HEK293 (cell line): ENCODE data around the gene CEP63.

Source experiments
- CTCF ChIA-PET: fragments of 350-600 bp; formaldehyde crosslinking; extraction: SDS; loops from one replicate; lab custom pipeline; 2021; ENCODE audit warnings: antibody characterized with exemption; lab: Yijun Ruan, JAX
- POLR2A ChIA-PET: fragments of 300-600 bp; formaldehyde crosslinking; extraction: SDS; loops from one replicate; lab custom pipeline; 2020; ENCODE audit warnings: antibody characterized with exemption, inconsistent platforms; lab: Yijun Ruan, JAX
- H3K27ac ChIP-seq: fragments of 200-500 bp; sonication (Bioruptor generic); 2 replicates; pipeline ENCODE4 v1.5.1; 2014; ENCODE audit warnings: low read depth, low read length, control low read depth, inconsistent platforms; ENCODE audit errors: extremely low read depth
- H3K36me3 ChIP-seq, 2 experiments: fragments of 200-500 bp in 1 of 2; sonication (Bioruptor generic) in 1 of 2; 1 replicate in 1 of 2; 2 replicates in 1 of 2; pipeline ENCODE4 v1.5.1; 2014 to 2017; ENCODE audit warnings: inconsistent platforms in 2 of 2, low read length in 2 of 2; ENCODE audit not compliant: control insufficient read depth in 2 of 2, insufficient read depth in 1 of 2
- H3K4me1 ChIP-seq: fragments of 200-500 bp; sonication (Bioruptor generic); 2 replicates; pipeline ENCODE4 v1.5.1; 2014; ENCODE audit warnings: mild to moderate bottlenecking, low read length, inconsistent platforms; ENCODE audit not compliant: control insufficient read depth, insufficient read depth
- H3K4me3 ChIP-seq: 2 replicates; pipeline ENCODE4 v1.5.1; 2011; ENCODE audit warnings: low read depth, mild to moderate bottlenecking, control low read depth, low read length, moderate library complexity
- H3K9me3 ChIP-seq: fragments of 200-500 bp; sonication (Bioruptor generic); 2 replicates; pipeline ENCODE4 v1.5.1; 2014; ENCODE audit warnings: low read depth, low read length, inconsistent platforms; ENCODE audit not compliant: control insufficient read depth, insufficient read depth
- HOXA7 ChIP-seq: sonication (generic); formaldehyde crosslinking; IDR thresholded peaks from 2 replicates; pipeline ENCODE4 v1.8.1; 2022; ENCODE audit warnings: missing genetic modification reagents, borderline replicate concordance
- MZF1 ChIP-seq: fragments of 450-650 bp; formaldehyde crosslinking; IDR thresholded peaks from 2 replicates; pipeline ENCODE4 v1.5.1; 2017; ENCODE audit warnings: missing biosample characterization, missing genetic modification characterization, borderline replicate concordance
- SCRT1 ChIP-seq: fragments of 450-650 bp; formaldehyde crosslinking; IDR thresholded peaks from 2 replicates; pipeline ENCODE4 v1.5.1; 2016; ENCODE audit warnings: missing biosample characterization, missing genetic modification characterization, borderline replicate concordance
- YY2 ChIP-seq: fragments of 450-650 bp; formaldehyde crosslinking; IDR thresholded peaks from 2 replicates; pipeline ENCODE4 v1.5.1; 2016; ENCODE audit warnings: missing biosample characterization, missing genetic modification characterization
- ZBTB21 ChIP-seq: fragments of 450-650 bp; formaldehyde crosslinking; IDR thresholded peaks from 2 replicates; pipeline ENCODE4 v1.5.1; 2017; ENCODE audit warnings: missing biosample characterization, missing genetic modification characterization
- ZFP69B ChIP-seq: fragments of 450-650 bp; formaldehyde crosslinking; IDR thresholded peaks from 2 replicates; pipeline ENCODE4 v1.5.1; 2016; ENCODE audit warnings: missing biosample characterization, missing genetic modification characterization
- ZNF140 ChIP-seq: fragments of 450-650 bp; formaldehyde crosslinking; IDR thresholded peaks from 2 replicates; pipeline ENCODE4 v1.5.1; 2016; ENCODE audit warnings: missing biosample characterization, missing genetic modification characterization
- ZNF175 ChIP-seq: fragments of 450-650 bp; formaldehyde crosslinking; IDR thresholded peaks from 2 replicates; pipeline ENCODE4 v1.5.1; 2016; ENCODE audit warnings: missing biosample characterization, missing genetic modification characterization
- ZNF19 ChIP-seq: fragments of 450-650 bp; formaldehyde crosslinking; IDR thresholded peaks from 2 replicates; pipeline ENCODE4; 2016; ENCODE audit warnings: missing biosample characterization, missing genetic modification characterization, low read depth
- ZNF544 ChIP-seq: fragments of 450-650 bp; formaldehyde crosslinking; IDR thresholded peaks from 2 replicates; pipeline ENCODE4 v1.5.0; 2017; ENCODE audit warnings: missing biosample characterization, missing genetic modification characterization
- ZNF560 ChIP-seq: fragments of 450-650 bp; formaldehyde crosslinking; IDR thresholded peaks from 2 replicates; pipeline ENCODE4 v1.5.1; 2017; ENCODE audit warnings: missing biosample characterization, missing genetic modification characterization, borderline replicate concordance
- ZNF660 ChIP-seq: fragments of 450-650 bp; IDR thresholded peaks from 2 replicates; pipeline ENCODE4 v1.5.1; 2018; ENCODE audit warnings: missing biosample characterization, mild to moderate bottlenecking, missing genetic modification characterization
- ZNF677 ChIP-seq: fragments of 450-650 bp; IDR thresholded peaks from 2 replicates; pipeline ENCODE4 v1.5.0; 2018; ENCODE audit warnings: missing biosample characterization, mild to moderate bottlenecking, missing genetic modification characterization, moderate library complexity
- ZXDB ChIP-seq: fragments of 450-650 bp; formaldehyde crosslinking; IDR thresholded peaks from 2 replicates; pipeline ENCODE4 v1.5.1; 2016; ENCODE audit warnings: missing biosample characterization, missing genetic modification characterization
- TF ChIP-seq, protein P1 (sequence below): fragments of 450-650 bp; formaldehyde crosslinking; IDR thresholded peaks from 2 replicates; pipeline ENCODE4 v1.5.1; 2016; ENCODE audit warnings: missing biosample characterization, missing genetic modification characterization
- TF ChIP-seq, protein P2 (sequence below): fragments of 450-650 bp; formaldehyde crosslinking; conservative IDR thresholded peaks from 2 replicates; pipeline ENCODE4 v1.5.1; 2016; ENCODE audit warnings: low read depth, missing biosample characterization, missing genetic modification characterization
- TF ChIP-seq, protein P3 (sequence below): fragments of 450-650 bp; formaldehyde crosslinking; IDR thresholded peaks from 2 replicates; pipeline ENCODE4 v1.5.1; 2016; ENCODE audit warnings: missing biosample characterization, missing genetic modification characterization

CEP63 gene

DNA sequence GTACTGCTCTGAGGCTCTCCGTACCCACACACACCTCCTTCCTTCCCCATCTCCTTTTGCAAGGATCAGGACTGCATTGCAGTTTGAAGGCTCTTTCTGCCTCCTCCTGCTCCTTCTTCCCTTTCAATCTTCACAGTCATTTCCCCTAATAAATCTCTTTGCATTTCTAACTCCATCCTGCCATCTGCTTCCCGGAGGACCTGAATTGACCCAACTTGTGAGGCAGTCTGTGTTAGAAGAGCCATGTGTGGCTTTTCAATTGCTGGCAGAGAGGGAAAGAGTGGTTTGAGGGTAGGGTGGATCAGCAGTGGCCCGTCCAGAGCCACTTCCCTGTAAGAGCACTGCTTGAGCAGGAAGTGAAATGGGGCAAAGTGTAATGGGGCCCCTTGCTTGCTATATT is 35.9 kb upstream of the CEP63 start:
- Histone ChIP-seq H3K4me3 (no peak overlapping the region), H3K36me3 (no peaks in the 10 kb centered on the region), H3K9me3 (no peaks in the 10 kb centered on the region), H3K27ac (no peak overlapping the region), H3K4me1 (no peaks in the 10 kb centered on the region)
- ChIA-PET CTCF (interaction anchor here (0.6 to 3.2 kb wide), 2 partner anchors 10 to 141 kb away, joined by 3 to 16 read pairs; no protein-coding TSS in a partner anchor), POLR2A (no interaction called here)
- TF ChIP-seq ZNF140 (tag by site-specific recombination) (no peak), ZNF677 (tag by site-specific recombination) (no peak), ZNF544 (tag by site-specific recombination) (no peak), ZXDB (no peak), ZNF560 (no peak), ZFP69B (tag by site-specific recombination) (no peak), YY2 (tag by site-specific recombination) (no peak), ZNF19 (tag by site-specific recombination) (no peak), MZF1 (tag by site-specific recombination) (no peak), HOXA7 (CRISPR knock-in tag) (no peak), SCRT1 (tag by site-specific recombination) (no peak), ZNF660 (tag by site-specific recombination) (no peak)
- TF ChIP-seq, protein P1, sequence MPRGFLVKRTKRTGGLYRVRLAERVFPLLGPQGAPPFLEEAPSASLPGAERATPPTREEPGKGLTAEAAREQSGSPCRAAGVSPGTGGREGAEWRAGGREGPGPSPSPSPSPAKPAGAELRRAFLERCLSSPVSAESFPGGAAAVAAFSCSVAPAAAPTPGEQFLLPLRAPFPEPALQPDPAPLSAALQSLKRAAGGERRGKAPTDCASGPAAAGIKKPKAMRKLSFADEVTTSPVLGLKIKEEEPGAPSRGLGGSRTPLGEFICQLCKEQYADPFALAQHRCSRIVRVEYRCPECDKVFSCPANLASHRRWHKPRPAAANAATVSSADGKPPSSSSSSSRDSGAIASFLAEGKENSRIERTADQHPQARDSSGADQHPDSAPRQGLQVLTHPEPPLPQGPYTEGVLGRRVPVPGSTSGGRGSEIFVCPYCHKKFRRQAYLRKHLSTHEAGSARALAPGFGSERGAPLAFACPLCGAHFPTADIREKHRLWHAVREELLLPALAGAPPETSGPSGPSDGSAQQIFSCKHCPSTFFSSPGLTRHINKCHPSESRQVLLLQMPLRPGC (tag by site-specific recombination) = no peak
- TF ChIP-seq, protein P2, sequence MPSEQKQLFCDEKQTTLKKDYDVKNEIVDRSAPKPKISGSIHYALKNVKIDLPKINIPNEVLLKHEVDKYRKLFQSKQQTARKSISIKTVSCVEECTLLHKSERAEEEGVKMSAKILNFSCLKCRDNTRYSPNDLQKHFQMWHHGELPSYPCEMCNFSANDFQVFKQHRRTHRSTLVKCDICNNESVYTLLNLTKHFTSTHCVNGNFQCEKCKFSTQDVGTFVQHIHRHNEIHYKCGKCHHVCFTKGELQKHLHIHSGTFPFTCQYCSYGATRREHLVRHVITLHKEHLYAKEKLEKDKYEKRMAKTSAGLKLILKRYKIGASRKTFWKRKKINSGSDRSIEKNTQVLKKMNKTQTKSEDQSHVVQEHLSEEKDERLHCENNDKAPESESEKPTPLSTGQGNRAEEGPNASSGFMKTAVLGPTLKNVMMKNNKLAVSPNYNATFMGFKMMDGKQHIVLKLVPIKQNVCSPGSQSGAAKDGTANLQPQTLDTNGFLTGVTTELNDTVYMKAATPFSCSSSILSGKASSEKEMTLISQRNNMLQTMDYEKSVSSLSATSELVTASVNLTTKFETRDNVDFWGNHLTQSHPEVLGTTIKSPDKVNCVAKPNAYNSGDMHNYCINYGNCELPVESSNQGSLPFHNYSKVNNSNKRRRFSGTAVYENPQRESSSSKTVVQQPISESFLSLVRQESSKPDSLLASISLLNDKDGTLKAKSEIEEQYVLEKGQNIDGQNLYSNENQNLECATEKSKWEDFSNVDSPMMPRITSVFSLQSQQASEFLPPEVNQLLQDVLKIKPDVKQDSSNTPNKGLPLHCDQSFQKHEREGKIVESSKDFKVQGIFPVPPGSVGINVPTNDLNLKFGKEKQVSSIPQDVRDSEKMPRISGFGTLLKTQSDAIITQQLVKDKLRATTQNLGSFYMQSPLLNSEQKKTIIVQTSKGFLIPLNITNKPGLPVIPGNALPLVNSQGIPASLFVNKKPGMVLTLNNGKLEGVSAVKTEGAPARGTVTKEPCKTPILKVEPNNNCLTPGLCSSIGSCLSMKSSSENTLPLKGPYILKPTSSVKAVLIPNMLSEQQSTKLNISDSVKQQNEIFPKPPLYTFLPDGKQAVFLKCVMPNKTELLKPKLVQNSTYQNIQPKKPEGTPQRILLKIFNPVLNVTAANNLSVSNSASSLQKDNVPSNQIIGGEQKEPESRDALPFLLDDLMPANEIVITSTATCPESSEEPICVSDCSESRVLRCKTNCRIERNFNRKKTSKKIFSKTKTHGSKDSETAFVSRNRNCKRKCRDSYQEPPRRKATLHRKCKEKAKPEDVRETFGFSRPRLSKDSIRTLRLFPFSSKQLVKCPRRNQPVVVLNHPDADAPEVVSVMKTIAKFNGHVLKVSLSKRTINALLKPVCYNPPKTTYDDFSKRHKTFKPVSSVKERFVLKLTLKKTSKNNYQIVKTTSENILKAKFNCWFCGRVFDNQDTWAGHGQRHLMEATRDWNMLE = no peak

DNA sequence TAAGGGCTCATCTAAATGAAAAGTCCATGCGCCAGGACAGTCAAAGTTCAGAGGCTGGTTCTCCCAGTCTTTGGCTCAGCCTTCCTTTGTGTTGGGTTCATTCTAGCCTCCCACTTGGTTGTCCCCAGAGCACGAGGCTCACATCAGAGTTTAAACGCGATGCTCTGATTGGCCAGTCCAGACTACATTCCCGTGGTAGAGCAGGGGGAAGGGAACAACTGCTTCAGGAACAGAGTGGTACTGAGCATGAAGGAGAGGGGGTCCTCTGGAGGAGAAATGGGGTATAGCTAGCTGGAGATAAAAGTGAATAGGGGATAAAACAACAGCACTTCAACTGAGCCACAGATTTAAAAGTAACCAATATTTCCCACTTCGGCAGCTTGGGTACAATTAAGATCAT is 32.2 kb upstream of the CEP63 start:
- Histone ChIP-seq H3K9me3 (no peaks in the 10 kb centered on the region), H3K4me3 (no peak overlapping the region), H3K4me1 (no peaks in the 10 kb centered on the region), H3K27ac (no peak overlapping the region), H3K36me3 (no peaks in the 10 kb centered on the region)
- TF ChIP-seq, protein P3, sequence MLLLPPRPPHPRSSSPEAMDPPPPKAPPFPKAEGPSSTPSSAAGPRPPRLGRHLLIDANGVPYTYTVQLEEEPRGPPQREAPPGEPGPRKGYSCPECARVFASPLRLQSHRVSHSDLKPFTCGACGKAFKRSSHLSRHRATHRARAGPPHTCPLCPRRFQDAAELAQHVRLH (tag by site-specific recombination) = no peak
- TF ChIP-seq ZBTB21 (tag by site-specific recombination) (no peak), ZNF175 (no peak)
- ChIA-PET CTCF (interaction anchor here (1.3 to 2.2 kb wide), 2 partner anchors 83 to 145 kb away, joined by 3 to 12 read pairs; no protein-coding TSS in a partner anchor), POLR2A (no interaction called here)
